Measurements from ENCODE around the gene ANTXR2. TPM values are rescaled to one million over a fixed set of nuclear protein-coding genes. Genes with fewer than 3 reads are reported as not detected.
A peak's percentile ranks its signal among the peaks of the same experiment; 100 is the strongest.
"Not testable (repeated sequence)": the region's sequence is repeated elsewhere in the genome, so short reads cannot be mapped to it uniquely, and the experiment has no call there.

Gene ANTXR2
- 10 to 100 TPM; 10.5 to 72.6 (median 39.5) TPM for total RNA-seq

DNA sequence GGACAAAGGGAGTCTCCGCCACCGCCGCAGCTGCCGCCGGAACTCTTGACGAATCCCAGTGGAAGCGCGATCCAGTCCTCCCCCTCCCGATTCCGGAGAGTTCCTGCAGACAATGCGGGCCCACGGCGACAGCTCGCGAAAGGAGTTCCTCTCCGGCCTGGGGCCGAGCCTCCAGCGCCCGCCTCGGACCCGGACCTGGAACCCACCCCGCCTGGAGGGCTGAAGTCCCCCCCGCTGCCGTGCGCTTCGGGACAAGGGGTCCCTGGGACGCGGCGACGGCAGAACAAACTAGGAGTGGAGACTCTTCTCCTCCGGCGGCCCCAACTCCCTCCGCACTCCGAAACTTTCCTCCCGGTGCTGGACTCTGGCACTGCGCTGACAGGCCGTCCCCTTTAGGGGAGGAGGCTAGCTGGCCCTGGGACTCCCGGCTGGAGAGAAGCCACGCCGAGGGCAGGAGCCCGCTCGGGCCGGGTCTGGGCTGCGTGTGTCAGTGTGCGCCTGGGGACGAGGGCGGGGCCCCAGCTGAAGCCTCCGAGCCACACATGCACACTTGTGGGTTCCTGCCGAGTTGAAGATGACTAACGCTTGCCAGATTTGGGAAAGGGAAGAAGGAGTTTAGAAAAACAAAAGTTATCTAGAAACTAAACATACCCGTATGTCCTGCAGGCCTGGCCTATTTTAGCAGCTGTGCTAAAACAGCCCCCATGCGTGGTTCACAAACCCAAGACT is at the start of gene ANTXR2:
Gene ANTXR2 (minus strand): TSS at position 486 of the 729 bp plus-strand sequence. CDS start 669 bp downstream, outside the sequence.
- peak; percentile 76 to 88 (median 82) for ATAC-seq (replicated peaks in 6 of 8)
- peak within 1 kb of the TSS; percentile 48 to 87 (median 72) for H3K4me3 ChIP-seq
- H3K27ac ChIP-seq = peak within 1 kb of the TSS; percentile 70 to 82
- H3K4me1 ChIP-seq (replicated peaks in 1 of 2) = peaks cover 18 to 26% of the 10 kb centered on the region in 2 donors
- in situ Hi-C loops (cut with MboI; ENCODE audit: low pct_unique_long_range_greater_than_20kb in 2 of 9, low sequenced_read_pairs in 9 of 9, unreplicated experiment in 9 of 9) = no loop called here
- WGBS, 10 experiments = 0 to 20% (median 2%) methylated on average over 2 to 22 of the region's 52 CpGs; no CpG with 5 or more reads in 4 of the 10 experiments

DNA sequence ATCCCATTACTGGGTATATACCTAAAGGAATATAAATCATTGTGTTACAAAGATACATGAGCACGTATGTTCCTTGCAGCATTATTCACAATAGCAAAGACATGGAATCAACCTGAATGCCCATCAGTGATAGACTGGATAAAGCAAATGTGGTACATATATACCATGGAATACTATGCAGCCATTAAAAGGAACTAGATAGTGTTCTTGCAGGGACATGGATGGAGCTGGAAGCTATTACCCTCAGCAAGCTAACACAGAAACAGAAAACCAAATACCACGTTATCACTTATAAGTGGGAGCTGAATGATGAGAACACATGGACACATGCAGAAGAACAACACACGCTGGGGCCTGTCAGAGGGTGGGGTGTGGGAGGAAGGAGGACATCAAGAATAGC is 48.8 kb upstream of the ANTXR2 start:
- in situ Hi-C loops (cut with MboI; ENCODE audit: low pct_unique_long_range_greater_than_20kb in 2 of 9, low sequenced_read_pairs in 9 of 9, unreplicated experiment in 9 of 9); H3K27ac ChIP-seq; H3K4me3 ChIP-seq; ATAC-seq (replicated peaks in 6 of 8); H3K4me1 ChIP-seq (replicated peaks in 1 of 2): not testable (repeated sequence)
- 43 to 100% (median 86%) methylated on average over 1 to 3 of the region's 3 CpGs; no CpG with 5 or more reads in 1 of the 10 experiments for WGBS, 10 experiments

DNA sequence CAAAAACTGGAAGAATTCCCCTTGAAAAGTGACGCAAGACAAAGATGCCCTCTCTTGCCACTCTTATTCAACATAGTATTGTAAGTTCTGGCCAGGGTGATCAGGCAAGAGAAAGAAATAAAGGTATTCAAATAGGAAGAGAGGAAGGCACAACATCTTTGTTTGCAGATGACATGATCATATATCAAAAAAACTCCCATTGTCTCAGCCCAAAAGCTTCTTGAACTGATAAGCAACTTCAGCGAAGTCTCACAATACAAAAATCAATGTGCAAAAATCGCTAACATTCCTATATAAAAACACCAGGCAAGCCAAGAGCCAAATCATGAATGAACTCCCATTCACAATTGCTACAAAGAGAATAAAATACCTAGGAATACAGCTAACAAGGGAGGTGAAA is 46.6 kb upstream of the ANTXR2 start:
- H3K4me3 ChIP-seq; in situ Hi-C loops (cut with MboI; ENCODE audit: low pct_unique_long_range_greater_than_20kb in 2 of 9, low sequenced_read_pairs in 9 of 9, unreplicated experiment in 9 of 9); H3K27ac ChIP-seq; H3K4me1 ChIP-seq (replicated peaks in 1 of 2); ATAC-seq (replicated peaks in 6 of 8): not testable (repeated sequence)
- 40 to 100% (median 82%) methylated on average over 1 to 3 of the region's 3 CpGs for WGBS, 10 experiments

DNA sequence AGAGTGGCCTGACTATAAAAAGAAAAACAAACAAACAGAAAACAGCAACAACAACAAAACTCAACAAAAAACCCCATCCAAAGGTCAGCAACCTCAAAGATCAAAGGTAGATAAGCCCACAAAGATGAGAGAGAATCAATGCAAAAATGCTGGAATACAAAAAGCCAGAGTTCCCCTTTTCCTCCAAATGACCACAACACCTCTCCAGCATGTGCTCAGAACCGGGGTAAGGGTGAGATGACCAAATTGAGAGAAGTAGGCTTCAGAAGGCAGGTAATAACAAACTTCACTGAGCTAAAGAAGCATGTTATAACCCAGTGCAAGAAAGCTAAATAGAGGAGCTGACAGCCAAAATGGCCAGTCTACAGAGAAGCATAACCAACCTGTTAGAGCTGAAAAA is 43.5 kb upstream of the ANTXR2 start:
- Histone ChIP-seq H3K4me3 (no peak overlapping the region), H3K27ac (no peak overlapping the region), H3K4me1 (replicated peaks in 1 of 2) (no peaks in the 10 kb centered on the region)
- 43 to 67% (median 54%) methylated on average over 1 of the region's 1 CpG; no CpG with 5 or more reads in 6 of the 10 experiments for WGBS, 10 experiments
- no peak for ATAC-seq (replicated peaks in 6 of 8)
- in situ Hi-C loops (cut with MboI; ENCODE audit: low pct_unique_long_range_greater_than_20kb in 2 of 9, low sequenced_read_pairs in 9 of 9, unreplicated experiment in 9 of 9) = no loop called here

DNA sequence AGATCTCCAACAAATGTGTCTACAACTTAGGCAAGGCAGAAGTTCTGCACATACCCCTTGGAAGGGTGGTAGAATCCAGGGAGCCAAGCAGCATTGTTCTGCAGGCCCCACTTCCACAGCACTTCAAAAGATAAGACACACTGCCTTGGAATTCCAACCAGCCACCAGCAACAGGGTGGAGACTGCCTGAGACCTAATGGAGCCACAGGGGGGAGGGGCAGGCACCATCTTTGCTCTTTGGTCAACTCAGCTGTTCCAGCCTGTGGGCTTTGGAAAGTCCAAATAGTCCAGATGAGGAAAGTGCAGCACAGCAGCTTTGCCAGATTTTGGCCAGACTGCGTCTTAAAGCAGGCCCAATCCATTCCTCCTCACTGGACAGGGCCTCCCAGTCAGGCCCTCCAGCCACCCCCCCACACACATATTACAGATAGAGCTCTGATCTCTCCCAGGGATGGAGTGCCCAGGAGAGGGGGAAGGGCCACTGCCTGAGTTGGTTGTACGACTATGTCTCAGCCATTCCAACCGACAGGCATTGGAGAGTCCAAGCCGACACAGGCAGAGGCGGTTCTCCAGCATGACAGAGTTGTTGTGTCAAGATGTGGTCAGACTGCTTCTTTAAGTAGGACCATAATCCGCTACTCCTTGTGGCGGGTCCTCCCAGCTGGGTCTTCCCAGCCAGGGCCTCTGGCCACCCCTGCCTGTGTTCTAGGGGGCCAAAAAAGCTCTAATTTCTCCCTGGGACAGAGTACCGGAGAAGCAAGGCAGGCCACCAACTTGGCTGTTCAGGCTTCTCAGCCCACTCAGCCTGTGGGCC is 42.5 kb upstream of the ANTXR2 start:
- 60 to 92% (median 85%) methylated on average over 1 to 6 of the region's 8 CpGs; no CpG with 5 or more reads in 6 of the 10 experiments for WGBS, 10 experiments
- in situ Hi-C loops (cut with MboI; ENCODE audit: low pct_unique_long_range_greater_than_20kb in 2 of 9, low sequenced_read_pairs in 9 of 9, unreplicated experiment in 9 of 9) = no loop called here

DNA sequence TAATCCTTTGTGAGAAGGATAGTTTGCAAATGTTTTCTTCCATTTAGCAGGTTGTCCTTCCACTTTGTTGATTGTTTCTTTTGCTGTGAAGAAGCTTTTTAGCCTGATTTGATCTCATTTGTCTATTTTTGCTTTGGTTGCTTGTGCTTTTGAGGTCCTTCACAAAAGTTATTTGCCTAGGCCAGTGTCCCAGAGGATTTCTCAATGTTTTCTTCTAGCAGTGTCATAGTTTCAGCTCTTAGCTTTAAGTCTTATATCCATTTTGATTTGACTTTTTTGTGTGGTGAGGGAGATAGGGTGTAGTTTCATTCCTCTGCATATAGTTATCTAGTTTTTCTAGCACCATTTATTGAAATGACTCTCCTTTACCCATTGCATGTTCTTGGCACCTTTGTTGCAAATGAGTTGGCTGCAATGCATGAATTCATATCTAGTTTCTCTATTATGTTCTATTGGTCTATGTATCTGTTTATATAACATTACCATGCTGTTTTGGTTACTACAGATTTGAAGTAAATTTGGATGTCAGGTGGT is 41.8 kb upstream of the ANTXR2 start:
- in situ Hi-C loops (cut with MboI; ENCODE audit: low pct_unique_long_range_greater_than_20kb in 2 of 9, low sequenced_read_pairs in 9 of 9, unreplicated experiment in 9 of 9) = no loop called here
- no peak for ATAC-seq (replicated peaks in 6 of 8)
- no peak overlapping the region for H3K4me3 ChIP-seq
- H3K4me1 ChIP-seq (replicated peaks in 1 of 2) = no peaks in the 10 kb centered on the region
- no peak overlapping the region for H3K27ac ChIP-seq

More for the DNA sequence above, 42.5 kb upstream of the ANTXR2 start:
- peak in 2 of 8 experiments; percentile 26 to 62 for ATAC-seq (replicated peaks in 6 of 8)
- Histone ChIP-seq H3K4me1 (replicated peaks in 1 of 2) (no peaks in the 10 kb centered on the region), H3K4me3 (no peak overlapping the region), H3K27ac (no peak overlapping the region)

DNA sequence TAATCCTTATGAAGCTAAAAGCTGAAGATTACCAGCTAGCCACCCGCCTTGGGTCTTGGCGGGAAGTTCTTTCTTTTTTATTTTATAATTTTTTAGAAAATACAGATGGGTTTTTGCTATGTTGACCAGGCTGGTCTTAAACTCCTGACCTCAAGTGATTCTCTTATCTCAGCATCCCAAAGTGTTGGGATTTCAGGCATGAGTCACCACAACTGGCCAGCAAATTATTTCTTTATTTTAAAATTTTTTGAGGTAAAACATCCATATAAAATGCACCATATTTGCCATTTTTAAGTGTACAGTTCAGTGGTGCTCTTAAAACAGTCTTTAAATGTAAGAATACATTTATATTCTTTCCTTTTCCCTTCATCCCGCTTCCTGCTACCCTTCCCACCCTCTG is 40.6 kb upstream of the ANTXR2 start:
- Histone ChIP-seq H3K4me3 (no peak overlapping the region), H3K4me1 (replicated peaks in 1 of 2) (no peaks in the 10 kb centered on the region), H3K27ac (no peak overlapping the region)
- ATAC-seq (replicated peaks in 6 of 8) = no peak
- in situ Hi-C loops (cut with MboI; ENCODE audit: low pct_unique_long_range_greater_than_20kb in 2 of 9, low sequenced_read_pairs in 9 of 9, unreplicated experiment in 9 of 9) = no loop called here
- 53 to 100% (median 95%) methylated on average over 1 to 3 of the region's 3 CpGs; no CpG with 5 or more reads in 1 of the 10 experiments for WGBS, 10 experiments

DNA sequence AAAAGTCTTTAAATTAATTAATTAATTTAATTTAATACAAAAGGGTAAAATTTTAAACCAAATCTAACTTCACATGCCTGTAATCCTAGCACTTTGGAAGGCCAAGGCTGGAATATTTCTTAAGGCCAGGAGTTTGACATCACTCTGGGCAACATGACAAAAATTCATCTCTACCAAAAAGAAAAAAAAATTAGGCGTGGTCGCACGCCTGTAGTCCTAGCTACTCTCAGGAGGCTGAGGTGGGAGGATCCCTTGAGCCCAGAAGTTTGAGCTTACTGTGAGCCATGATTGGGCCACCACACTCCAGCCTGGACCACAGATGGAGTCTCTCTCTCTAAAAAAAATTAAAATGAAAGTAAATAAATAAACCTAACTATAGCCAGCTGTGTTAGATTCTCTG is 39.2 kb upstream of the ANTXR2 start:
- peak in 2 of 8 experiments; percentile 82 to 97 for ATAC-seq (replicated peaks in 6 of 8)
- no peak overlapping the region for H3K4me3 ChIP-seq
- WGBS, 10 experiments = 17 to 100% (median 89%) methylated on average over 2 to 3 of the region's 3 CpGs; no CpG with 5 or more reads in 4 of the 10 experiments
- no peaks in the 10 kb centered on the region for H3K4me1 ChIP-seq (replicated peaks in 1 of 2)
- H3K27ac ChIP-seq = no peak overlapping the region
- in situ Hi-C loops (cut with MboI; ENCODE audit: low pct_unique_long_range_greater_than_20kb in 2 of 9, low sequenced_read_pairs in 9 of 9, unreplicated experiment in 9 of 9) = no loop called here

DNA sequence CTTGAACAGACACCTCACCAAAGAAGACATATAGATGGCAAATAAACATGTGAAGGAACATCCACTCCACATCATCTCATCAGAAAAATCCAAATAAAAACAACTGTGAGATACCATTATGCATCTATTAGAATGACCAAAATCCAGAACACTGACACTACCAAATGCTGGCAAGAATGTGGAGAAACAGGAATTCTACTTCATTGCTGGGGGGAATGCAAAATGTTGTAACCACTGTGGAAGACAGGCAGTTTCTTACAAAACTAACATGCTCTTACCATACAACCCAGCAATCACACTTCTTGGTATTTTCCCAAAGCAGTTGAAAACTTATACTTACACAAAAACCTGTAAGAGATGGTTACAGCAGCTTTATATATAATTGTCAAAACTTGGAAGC is 38.2 kb upstream of the ANTXR2 start:
- in situ Hi-C loops (cut with MboI; ENCODE audit: low pct_unique_long_range_greater_than_20kb in 2 of 9, low sequenced_read_pairs in 9 of 9, unreplicated experiment in 9 of 9) = no loop called here
- Histone ChIP-seq H3K27ac (no peak overlapping the region), H3K4me3 (no peak overlapping the region), H3K4me1 (replicated peaks in 1 of 2) (no peaks in the 10 kb centered on the region)
- ATAC-seq (replicated peaks in 6 of 8) = no peak

DNA sequence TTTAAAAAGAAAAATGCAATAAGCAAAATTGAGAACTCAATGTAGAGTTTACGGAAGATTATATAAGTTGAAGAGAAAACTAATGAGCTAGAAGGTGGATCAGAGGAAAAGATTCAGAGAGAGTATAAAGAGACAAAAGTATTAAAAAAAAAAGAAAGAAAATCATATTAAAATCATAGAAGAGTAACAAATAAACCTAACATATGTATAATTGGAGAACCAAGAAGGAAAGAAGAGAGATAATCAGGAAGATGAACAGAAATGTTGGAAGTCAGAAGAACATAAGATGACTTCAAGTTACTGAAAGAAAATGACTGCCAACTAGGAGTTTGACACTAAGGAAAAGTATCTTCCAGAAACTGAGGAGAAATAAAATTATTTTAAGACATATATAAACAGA is 34.3 kb upstream of the ANTXR2 start:
- Histone ChIP-seq H3K4me1 (replicated peaks in 1 of 2) (no peaks in the 10 kb centered on the region), H3K27ac (no peak overlapping the region), H3K4me3 (no peak overlapping the region)
- no peak for ATAC-seq (replicated peaks in 6 of 8)
- WGBS, 10 experiments = 92 to 100% (median 100%) methylated on average over 1 of the region's 1 CpG; no CpG with 5 or more reads in 1 of the 10 experiments
- in situ Hi-C loops (cut with MboI; ENCODE audit: low pct_unique_long_range_greater_than_20kb in 2 of 9, low sequenced_read_pairs in 9 of 9, unreplicated experiment in 9 of 9) = no loop called here

DNA sequence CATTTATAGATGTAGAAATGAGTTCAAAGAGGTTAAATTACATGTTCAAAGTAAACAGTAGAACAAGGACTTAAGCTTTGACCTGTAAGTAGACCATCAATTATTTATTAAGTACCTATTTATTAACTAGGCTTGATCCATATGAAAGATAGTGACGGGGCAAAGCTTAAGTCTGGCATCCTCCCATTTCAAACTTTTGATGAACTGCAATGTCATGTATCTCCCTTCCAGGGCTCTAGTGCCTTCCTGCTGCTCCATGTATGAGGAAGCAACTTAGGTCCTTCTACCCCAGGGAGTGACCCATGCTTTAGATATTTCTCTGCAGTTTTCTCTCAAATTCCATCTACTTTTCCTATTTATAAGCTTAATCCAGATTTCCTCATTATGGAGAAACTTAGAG is 31.9 kb upstream of the ANTXR2 start:
- 60 to 100% (median 100%) methylated on average over 1 of the region's 1 CpG; no CpG with 5 or more reads in 1 of the 10 experiments for WGBS, 10 experiments
- in situ Hi-C loops (cut with MboI; ENCODE audit: low pct_unique_long_range_greater_than_20kb in 2 of 9, low sequenced_read_pairs in 9 of 9, unreplicated experiment in 9 of 9) = no loop called here
- no peak overlapping the region for H3K4me3 ChIP-seq
- no peaks in the 10 kb centered on the region for H3K4me1 ChIP-seq (replicated peaks in 1 of 2)
- H3K27ac ChIP-seq = no peak overlapping the region
- no peak for ATAC-seq (replicated peaks in 6 of 8)

DNA sequence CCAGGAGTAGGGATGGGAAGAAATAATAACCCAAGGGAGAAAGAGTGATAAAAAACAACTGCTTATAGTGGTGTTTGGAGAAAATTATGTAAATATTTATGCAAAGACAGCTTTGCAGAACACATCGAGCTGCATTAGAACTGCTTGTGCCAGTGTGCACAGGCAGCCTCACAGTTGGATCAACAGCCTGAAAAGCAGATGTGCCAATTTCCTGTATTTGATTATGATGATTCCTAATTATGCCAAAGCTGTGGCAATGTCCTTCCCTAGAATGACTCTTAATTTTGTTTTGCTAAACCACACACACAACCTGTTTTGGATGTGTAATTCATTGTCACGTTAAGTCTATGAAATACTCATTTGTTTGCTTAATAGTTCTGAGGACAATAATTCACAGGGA is 30.6 kb upstream of the ANTXR2 start:
- Histone ChIP-seq H3K4me3 (no peak overlapping the region), H3K27ac (no peak overlapping the region), H3K4me1 (replicated peaks in 1 of 2) (no peaks in the 10 kb centered on the region)
- peak in 3 of 8 experiments; percentile 74 to 93 (median 78) for ATAC-seq (replicated peaks in 6 of 8)
- in situ Hi-C loops (cut with MboI; ENCODE audit: low pct_unique_long_range_greater_than_20kb in 2 of 9, low sequenced_read_pairs in 9 of 9, unreplicated experiment in 9 of 9) = no loop called here
- 6 to 100% (median 83%) methylated on average over 1 to 2 of the region's 2 CpGs for WGBS, 10 experiments

DNA sequence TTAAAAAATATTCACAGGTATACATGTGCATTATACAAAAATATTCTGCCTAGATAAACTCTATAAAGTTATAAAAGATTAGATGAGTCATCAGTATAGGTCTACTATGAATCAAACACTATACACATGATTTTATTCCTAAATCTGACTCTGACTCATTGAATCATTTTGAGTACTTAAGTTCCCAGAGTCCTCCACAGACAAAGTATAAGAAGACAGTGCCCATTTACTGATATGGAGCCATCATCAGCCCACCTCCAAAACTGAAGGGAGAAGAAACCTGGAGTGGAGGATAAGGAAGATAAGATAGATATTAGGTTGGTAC is 28.7 kb upstream of the ANTXR2 start:
- Histone ChIP-seq H3K27ac (no peak overlapping the region), H3K4me3 (no peak overlapping the region), H3K4me1 (replicated peaks in 1 of 2) (no peaks in the 10 kb centered on the region)
- in situ Hi-C loops (cut with MboI; ENCODE audit: low pct_unique_long_range_greater_than_20kb in 2 of 9, low sequenced_read_pairs in 9 of 9, unreplicated experiment in 9 of 9) = no loop called here
- peak in 1 of 8 experiments; percentile 7 for ATAC-seq (replicated peaks in 6 of 8)

Data from motor neuron (in vitro differentiated cells).